WI38 (cell line): Measurements from ENCODE around the gene ARHGAP24.
"Not testable (repeated sequence)": the region's sequence is repeated elsewhere in the genome, so short reads cannot be mapped to it uniquely, and the experiment has no call there.

Source experiments
- H3K4me3 ChIP-seq: 2 replicates; pipeline ENCODE4 v1.5.1; 2011; ENCODE audit warnings: low read depth, mild to moderate bottlenecking, control low read depth, low read length
- CTCF ChIP-seq: IDR thresholded peaks from 2 replicates; pipeline ENCODE4 v1.5.1; 2012; ENCODE audit warnings: low read depth, mild to moderate bottlenecking, control low read depth, low read length

Gene ARHGAP24

GRCh38 chr4:85831647-85832046 is 356.7 kb downstream of the ARHGAP24 start:
- TF ChIP-seq CTCF, result no peak
- no peak overlapping the region for H3K4me3 ChIP-seq

GRCh38 chr4:85833302-85833701 is 358.4 kb downstream of the ARHGAP24 start:
- TF ChIP-seq CTCF, result no peak

GRCh38 chr4:85834934-85835333 is 360.0 kb downstream of the ARHGAP24 start:
- TF ChIP-seq CTCF, result no peak
- H3K4me3 ChIP-seq, result no peak overlapping the region

More at GRCh38 chr4:85833302-85833701, 358.4 kb downstream of the ARHGAP24 start:
- no peak overlapping the region for H3K4me3 ChIP-seq

- TF ChIP-seq CTCF, result no peak
- no peak overlapping the region for H3K4me3 ChIP-seq
Observed at GRCh38 chr4:85836588-85837438, 361.9 kb downstream of the ARHGAP24 start.

- TF ChIP-seq CTCF, result no peak
- no peak overlapping the region for H3K4me3 ChIP-seq
Observed at GRCh38 chr4:85837439-85837733, 362.4 kb downstream of the ARHGAP24 start.

- not testable (repeated sequence) for H3K4me3 ChIP-seq
Observed at GRCh38 chr4:85839981-85840451, 365.1 kb downstream of the ARHGAP24 start.

GRCh38 chr4:85842540-85842939 is 367.6 kb downstream of the ARHGAP24 start:
- TF ChIP-seq CTCF, result no peak
- H3K4me3 ChIP-seq, result no peak overlapping the region

GRCh38 chr4:85853740-85854139 is 378.8 kb downstream of the ARHGAP24 start:
- not testable (repeated sequence) for H3K4me3 ChIP-seq
